Measurements from ENCODE around the gene ACMSD.

ACMSD gene

GRCh38 chr2:134852518-134852917, 14.1 kb downstream of the ACMSD start:
- Histone ChIP-seq H3K9ac (ENCODE audit: low read length) (no peak overlapping the region), H3K4me1 (ENCODE audit: control insufficient read depth, low read depth, low read length) (no peaks in the 10 kb centered on the region), H3K27ac (ENCODE audit: low read length) (no peak overlapping the region), H3K27me3 (ENCODE audit: control insufficient read depth, insufficient read depth, low read length) (no peaks in the 10 kb centered on the region), H3K36me3 (ENCODE audit: control insufficient read depth, low read depth, low read length) (no peaks in the 10 kb centered on the region), H3K4me3 (ENCODE audit: low read length) (no peak overlapping the region), H3K9me3 (ENCODE audit: control insufficient read depth, low read depth, low read length) (no peaks in the 10 kb centered on the region)

- Histone ChIP-seq H3K27me3 (ENCODE audit: control insufficient read depth, insufficient read depth, low read length) (no peaks in the 10 kb centered on the region), H3K4me1 (ENCODE audit: control insufficient read depth, low read depth, low read length) (no peaks in the 10 kb centered on the region), H3K27ac (ENCODE audit: low read length) (no peak overlapping the region), H3K9me3 (ENCODE audit: control insufficient read depth, low read depth, low read length) (no peaks in the 10 kb centered on the region), H3K36me3 (ENCODE audit: control insufficient read depth, low read depth, low read length) (no peaks in the 10 kb centered on the region), H3K9ac (ENCODE audit: low read length) (no peak overlapping the region), H3K4me3 (ENCODE audit: low read length) (no peak overlapping the region)
Measured at GRCh38 chr2:134855709-134856108, 17.3 kb downstream of the ACMSD start.

GRCh38 chr2:134858245-134858644, 19.8 kb downstream of the ACMSD start:
- Histone ChIP-seq H3K36me3 (ENCODE audit: control insufficient read depth, low read depth, low read length) (no peaks in the 10 kb centered on the region), H3K4me1 (ENCODE audit: control insufficient read depth, low read depth, low read length) (no peaks in the 10 kb centered on the region), H3K27ac (ENCODE audit: low read length) (no peak overlapping the region), H3K4me3 (ENCODE audit: low read length) (no peak overlapping the region), H3K9ac (ENCODE audit: low read length) (no peak overlapping the region), H3K27me3 (ENCODE audit: control insufficient read depth, insufficient read depth, low read length) (no peaks in the 10 kb centered on the region), H3K9me3 (ENCODE audit: control insufficient read depth, low read depth, low read length) (no peaks in the 10 kb centered on the region)

GRCh38 chr2:134861173-134861572, 22.8 kb downstream of the ACMSD start:
- no peaks in the 10 kb centered on the region for H3K27me3 ChIP-seq (ENCODE audit: control insufficient read depth, insufficient read depth, low read length)
- H3K4me3 ChIP-seq (ENCODE audit: low read length), result no peak overlapping the region
- H3K9ac ChIP-seq (ENCODE audit: low read length), result no peak overlapping the region
- H3K9me3 ChIP-seq (ENCODE audit: control insufficient read depth, low read depth, low read length), result no peaks in the 10 kb centered on the region
- H3K36me3 ChIP-seq (ENCODE audit: control insufficient read depth, low read depth, low read length), result no peaks in the 10 kb centered on the region
- no peak overlapping the region for H3K27ac ChIP-seq (ENCODE audit: low read length)
- H3K4me1 ChIP-seq (ENCODE audit: control insufficient read depth, low read depth, low read length), result no peaks in the 10 kb centered on the region

- no peaks in the 10 kb centered on the region for H3K36me3 ChIP-seq (ENCODE audit: control insufficient read depth, low read depth, low read length)
- H3K4me1 ChIP-seq (ENCODE audit: control insufficient read depth, low read depth, low read length), result no peaks in the 10 kb centered on the region
- H3K9me3 ChIP-seq (ENCODE audit: control insufficient read depth, low read depth, low read length), result no peaks in the 10 kb centered on the region
- H3K4me3 ChIP-seq (ENCODE audit: low read length), result no peak overlapping the region
- no peak overlapping the region for H3K27ac ChIP-seq (ENCODE audit: low read length)
- H3K9ac ChIP-seq (ENCODE audit: low read length), result no peak overlapping the region
- H3K27me3 ChIP-seq (ENCODE audit: control insufficient read depth, insufficient read depth, low read length), result no peaks in the 10 kb centered on the region
Measured at GRCh38 chr2:134862069-134862468, 23.7 kb downstream of the ACMSD start.

- Histone ChIP-seq H3K4me3 (ENCODE audit: low read length) (no peak overlapping the region), H3K27ac (ENCODE audit: low read length) (no peak overlapping the region), H3K36me3 (ENCODE audit: control insufficient read depth, low read depth, low read length) (no peaks in the 10 kb centered on the region), H3K9me3 (ENCODE audit: control insufficient read depth, low read depth, low read length) (no peaks in the 10 kb centered on the region), H3K9ac (ENCODE audit: low read length) (no peak overlapping the region), H3K4me1 (ENCODE audit: control insufficient read depth, low read depth, low read length) (no peaks in the 10 kb centered on the region), H3K27me3 (ENCODE audit: control insufficient read depth, insufficient read depth, low read length) (no peaks in the 10 kb centered on the region)
Measured at GRCh38 chr2:134862674-134863073, 24.3 kb downstream of the ACMSD start.

- H3K4me3 ChIP-seq (ENCODE audit: low read length), result no peak overlapping the region
- H3K9me3 ChIP-seq (ENCODE audit: control insufficient read depth, low read depth, low read length), result no peaks in the 10 kb centered on the region
- H3K27ac ChIP-seq (ENCODE audit: low read length), result no peak overlapping the region
- H3K4me1 ChIP-seq (ENCODE audit: control insufficient read depth, low read depth, low read length), result no peaks in the 10 kb centered on the region
- no peaks in the 10 kb centered on the region for H3K27me3 ChIP-seq (ENCODE audit: control insufficient read depth, insufficient read depth, low read length)
- H3K36me3 ChIP-seq (ENCODE audit: control insufficient read depth, low read depth, low read length), result no peaks in the 10 kb centered on the region
- no peak overlapping the region for H3K9ac ChIP-seq (ENCODE audit: low read length)
Measured at GRCh38 chr2:134863446-134863845, 25.0 kb downstream of the ACMSD start.

- no peaks in the 10 kb centered on the region for H3K36me3 ChIP-seq (ENCODE audit: control insufficient read depth, low read depth, low read length)
- H3K4me1 ChIP-seq (ENCODE audit: control insufficient read depth, low read depth, low read length), result no peaks in the 10 kb centered on the region
- H3K27me3 ChIP-seq (ENCODE audit: control insufficient read depth, insufficient read depth, low read length), result no peaks in the 10 kb centered on the region
- no peak overlapping the region for H3K27ac ChIP-seq (ENCODE audit: low read length)
- no peak overlapping the region for H3K4me3 ChIP-seq (ENCODE audit: low read length)
- no peak overlapping the region for H3K9ac ChIP-seq (ENCODE audit: low read length)
- H3K9me3 ChIP-seq (ENCODE audit: control insufficient read depth, low read depth, low read length), result no peaks in the 10 kb centered on the region
Measured at GRCh38 chr2:134865067-134865787, 26.8 kb downstream of the ACMSD start.

- H3K27ac ChIP-seq (ENCODE audit: low read length), result no peak overlapping the region
- no peaks in the 10 kb centered on the region for H3K36me3 ChIP-seq (ENCODE audit: control insufficient read depth, low read depth, low read length)
- no peak overlapping the region for H3K4me3 ChIP-seq (ENCODE audit: low read length)
- H3K27me3 ChIP-seq (ENCODE audit: control insufficient read depth, insufficient read depth, low read length), result no peaks in the 10 kb centered on the region
- no peak overlapping the region for H3K9ac ChIP-seq (ENCODE audit: low read length)
- H3K4me1 ChIP-seq (ENCODE audit: control insufficient read depth, low read depth, low read length), result no peaks in the 10 kb centered on the region
- no peaks in the 10 kb centered on the region for H3K9me3 ChIP-seq (ENCODE audit: control insufficient read depth, low read depth, low read length)
Measured at GRCh38 chr2:134866498-134867099, 28.2 kb downstream of the ACMSD start.

GRCh38 chr2:134869946-134870736, 31.7 kb downstream of the ACMSD start:
- H3K4me1 ChIP-seq (ENCODE audit: control insufficient read depth, low read depth, low read length), result no peaks in the 10 kb centered on the region
- no peaks in the 10 kb centered on the region for H3K36me3 ChIP-seq (ENCODE audit: control insufficient read depth, low read depth, low read length)
- no peak overlapping the region for H3K27ac ChIP-seq (ENCODE audit: low read length)
- H3K9ac ChIP-seq (ENCODE audit: low read length), result no peak overlapping the region
- no peak overlapping the region for H3K4me3 ChIP-seq (ENCODE audit: low read length)
- H3K27me3 ChIP-seq (ENCODE audit: control insufficient read depth, insufficient read depth, low read length), result no peaks in the 10 kb centered on the region
- H3K9me3 ChIP-seq (ENCODE audit: control insufficient read depth, low read depth, low read length), result no peaks in the 10 kb centered on the region

GRCh38 chr2:134873152-134873551, 34.7 kb downstream of the ACMSD start:
- H3K4me1 ChIP-seq (ENCODE audit: control insufficient read depth, low read depth, low read length), result no peaks in the 10 kb centered on the region
- H3K9ac ChIP-seq (ENCODE audit: low read length), result no peak overlapping the region
- no peak overlapping the region for H3K27ac ChIP-seq (ENCODE audit: low read length)
- no peaks in the 10 kb centered on the region for H3K27me3 ChIP-seq (ENCODE audit: control insufficient read depth, insufficient read depth, low read length)
- no peaks in the 10 kb centered on the region for H3K36me3 ChIP-seq (ENCODE audit: control insufficient read depth, low read depth, low read length)
- no peaks in the 10 kb centered on the region for H3K9me3 ChIP-seq (ENCODE audit: control insufficient read depth, low read depth, low read length)
- H3K4me3 ChIP-seq (ENCODE audit: low read length), result no peak overlapping the region

All from iPS-18a (cell line).